HG02623 (cell line): ENCODE data around the gene OSBPL2.
A peak's percentile ranks its signal among the peaks of the same experiment; 100 is the strongest.

Experiments
- ATAC-seq: cut with Tn5 transposase; IDR thresholded peaks from one replicate; pipeline ENCODE4 v1.9.1; 2021; ENCODE audit warnings: moderate library complexity; ENCODE audit not compliant: unreplicated experiment

Gene OSBPL2

DNA sequence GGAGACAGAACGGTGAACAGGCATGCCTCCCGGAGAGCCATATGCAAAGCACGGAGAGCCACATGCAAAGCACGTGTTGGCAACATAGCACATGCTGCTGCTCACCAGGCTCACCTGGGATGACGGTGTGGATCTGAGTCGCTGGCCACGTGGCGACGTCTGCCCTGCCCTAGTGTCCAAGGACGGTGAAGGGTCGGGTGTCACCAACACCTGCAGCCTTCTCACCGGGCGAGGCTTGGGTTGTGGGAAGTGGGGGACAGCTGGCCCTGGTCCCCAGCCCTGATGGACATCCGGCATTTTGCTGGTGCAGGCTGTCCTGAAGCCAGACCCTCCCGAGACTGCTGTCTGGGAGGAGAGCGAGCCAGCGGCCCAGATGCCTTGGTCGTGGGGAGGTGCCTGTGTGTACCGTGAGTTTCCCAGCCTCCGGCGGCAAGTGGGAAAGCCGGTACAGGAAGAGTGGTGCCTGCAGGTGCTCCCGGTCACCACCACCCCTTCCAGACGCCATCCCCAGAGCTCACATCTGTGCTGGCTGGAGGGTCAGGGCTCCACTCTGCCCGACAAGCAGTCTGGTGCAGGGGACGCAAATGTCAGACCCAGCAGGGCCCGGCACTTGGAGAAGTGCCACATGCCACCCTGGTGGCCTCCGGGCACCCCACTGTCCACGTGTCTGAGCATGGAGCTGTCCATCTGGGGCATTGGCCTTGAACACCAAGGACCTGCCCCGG lies 58.6 kb downstream of the OSBPL2 start:
- no peak for ATAC-seq

DNA sequence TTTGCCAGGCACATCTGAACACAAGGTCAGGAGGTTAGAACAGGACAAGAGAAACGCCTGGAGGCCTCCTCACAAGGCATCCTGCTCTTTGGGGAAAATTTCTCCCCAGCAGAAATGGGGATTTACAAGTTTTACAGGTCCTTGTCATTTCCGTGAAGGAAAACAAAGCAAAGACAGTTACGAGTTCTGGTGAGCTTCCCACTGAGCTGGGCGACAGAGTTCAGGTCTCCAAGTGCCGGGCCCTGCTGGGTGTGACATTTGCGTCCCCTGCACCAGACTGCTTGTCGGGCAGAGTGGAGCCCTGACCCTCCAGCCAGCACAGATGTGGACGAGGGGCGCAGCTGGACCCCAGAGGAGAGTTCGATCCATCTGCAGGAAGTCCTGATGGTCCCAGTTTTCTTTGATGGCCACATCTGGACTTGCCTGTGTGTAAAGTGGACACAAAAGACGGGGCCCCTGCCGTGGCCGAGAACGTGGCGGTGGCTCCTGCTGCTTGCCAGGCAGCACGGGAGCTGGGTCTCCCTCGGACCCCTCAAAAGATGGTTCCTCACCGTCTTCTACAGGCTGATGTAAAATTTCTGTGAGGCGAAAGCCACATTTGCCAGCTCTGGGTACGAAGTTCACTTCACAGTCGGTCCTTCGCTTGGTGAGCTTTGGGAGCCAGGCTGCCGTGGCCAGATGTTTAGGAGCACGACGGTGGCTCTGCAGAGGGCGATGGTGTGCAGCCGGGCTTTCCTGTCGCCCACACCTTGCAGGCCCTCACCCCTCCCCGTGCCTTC lies 59.3 kb downstream of the OSBPL2 start:
- ATAC-seq = no peak

DNA sequence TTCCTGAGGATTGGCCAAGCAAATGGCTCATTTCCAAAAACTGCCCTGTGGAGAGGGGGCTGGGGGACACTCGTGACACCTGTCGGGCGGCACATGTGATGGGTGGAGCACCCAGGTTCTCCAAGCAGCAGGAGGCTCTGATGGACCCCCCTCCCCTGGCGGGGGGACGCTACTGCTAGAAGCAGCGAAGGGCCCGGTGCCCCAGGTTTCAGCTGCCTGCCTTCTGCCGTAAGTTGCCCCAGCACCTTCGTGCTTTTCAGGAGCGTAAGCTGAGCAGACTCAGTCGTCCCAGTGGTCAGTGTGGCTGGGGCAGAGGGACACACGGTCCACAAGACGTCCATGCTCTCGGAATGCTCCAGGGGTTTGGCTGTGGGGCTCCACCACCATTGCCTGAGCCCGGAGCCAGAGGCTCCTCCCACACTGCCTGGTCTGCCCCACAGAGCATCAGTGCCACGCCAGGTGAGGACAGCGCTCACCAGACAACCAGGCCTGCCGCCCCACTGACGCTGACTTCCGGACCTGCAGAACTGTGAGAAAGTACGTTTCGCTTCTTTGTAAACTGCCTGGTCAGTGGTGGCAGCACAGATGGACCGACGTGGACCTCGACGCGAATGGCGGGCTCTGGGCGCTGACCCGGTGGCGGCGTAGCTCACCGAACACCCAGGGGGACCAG lies 60.4 kb downstream of the OSBPL2 start:
- no peak for ATAC-seq

DNA sequence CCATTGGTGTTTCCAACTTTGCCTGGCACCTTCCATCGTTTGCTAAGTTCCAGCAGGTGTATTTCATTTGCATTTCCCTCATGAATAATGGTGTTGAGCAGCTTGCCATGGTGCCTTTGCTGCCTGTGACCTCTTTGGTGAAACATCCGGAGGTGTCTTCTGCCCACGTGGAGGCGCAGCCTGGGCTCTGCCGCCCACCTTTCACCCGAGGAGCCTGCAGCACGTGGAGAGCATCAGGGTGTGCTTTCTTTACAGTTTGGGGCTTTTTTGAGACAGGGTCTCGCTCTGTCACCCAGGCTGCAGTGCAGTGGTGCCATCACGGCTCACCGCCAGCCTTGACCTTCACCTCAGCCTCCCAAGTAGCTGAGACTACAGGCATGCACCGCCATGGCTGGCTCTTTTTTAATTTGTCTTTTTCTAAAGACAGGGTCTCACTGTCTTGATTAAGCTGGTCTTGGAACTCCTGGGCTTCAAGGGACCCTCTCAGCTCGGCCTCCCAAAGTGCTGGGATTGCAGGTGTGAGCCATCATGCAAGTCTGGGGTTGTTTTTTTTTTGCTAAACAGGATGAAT lies 61.4 kb downstream of the OSBPL2 start:
- ATAC-seq = no peak

DNA sequence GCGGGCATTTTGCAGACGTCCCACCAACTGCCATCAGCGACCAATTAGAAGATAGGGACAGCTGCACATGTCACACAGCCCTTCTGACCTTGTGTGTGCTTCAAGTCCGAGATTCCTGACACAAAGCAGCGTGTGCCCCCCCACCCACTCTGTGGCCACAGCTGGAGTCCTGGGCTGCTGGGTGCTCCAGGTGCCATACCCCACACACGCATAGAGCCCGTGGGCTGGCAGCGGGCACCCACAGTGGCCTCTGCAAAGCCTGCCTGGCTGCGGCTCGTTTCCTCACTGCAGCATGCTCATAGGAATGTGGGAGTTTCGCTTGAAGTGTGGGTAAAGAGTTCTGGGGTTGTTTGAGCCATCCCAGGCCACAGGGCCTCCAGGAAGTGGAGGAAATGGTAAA lies 62.0 kb downstream of the OSBPL2 start:
- ATAC-seq = no peak

DNA sequence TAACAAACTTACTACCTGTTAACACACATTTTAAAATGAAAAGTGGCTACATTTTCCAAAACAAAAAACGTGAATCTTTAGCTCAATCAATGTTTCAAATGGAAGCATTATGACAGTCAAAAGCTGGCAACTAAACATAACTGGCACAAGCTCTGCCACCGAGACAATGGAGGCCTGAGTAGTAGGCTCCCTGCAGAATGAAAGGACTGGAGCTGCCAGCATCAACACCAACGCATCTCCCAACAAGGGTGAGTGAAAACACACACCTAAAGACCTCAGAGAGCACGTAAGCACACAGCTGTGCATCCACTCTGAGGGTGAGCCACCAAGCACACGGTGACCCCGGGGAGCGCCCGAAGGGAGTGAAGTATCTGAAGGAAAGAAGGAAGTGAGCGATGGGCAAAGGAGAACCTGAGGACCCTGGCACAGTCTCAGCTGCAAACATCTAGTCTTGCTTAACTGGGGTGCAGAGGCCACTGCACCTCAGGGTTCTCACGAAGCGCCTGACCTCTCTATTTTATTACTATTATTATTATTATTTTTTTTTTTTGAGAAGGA lies 62.9 kb downstream of the OSBPL2 start:
- ATAC-seq = no peak

DNA sequence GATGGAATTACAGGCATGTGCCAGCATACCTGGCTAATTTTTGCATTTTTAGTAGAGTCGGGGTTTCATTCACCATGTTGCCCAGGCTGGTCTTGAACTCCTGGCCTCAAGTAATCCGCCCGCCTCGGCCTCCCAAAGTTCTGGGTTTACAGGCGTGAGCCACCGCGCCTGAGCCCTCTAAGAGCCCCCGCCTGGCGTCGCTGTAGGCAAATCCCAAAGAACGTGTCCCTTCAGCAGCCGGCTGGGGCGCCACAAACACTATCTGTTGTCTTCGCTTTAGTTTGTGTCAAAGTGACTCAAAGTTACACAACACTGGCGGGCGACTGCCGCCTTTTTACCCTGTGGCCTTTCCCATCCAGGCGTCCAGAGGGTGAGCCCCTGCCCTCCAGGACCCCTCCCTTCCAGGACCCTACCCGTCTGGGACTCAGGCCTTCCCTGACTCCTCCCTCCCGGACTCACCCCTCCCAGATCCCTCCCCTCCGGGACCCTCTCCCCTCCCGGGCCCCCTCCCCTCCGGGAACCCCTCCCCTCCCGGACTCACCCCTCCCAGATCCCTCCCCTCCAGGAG lies 63.5 kb downstream of the OSBPL2 start:
- ATAC-seq = peak; percentile 27

DNA sequence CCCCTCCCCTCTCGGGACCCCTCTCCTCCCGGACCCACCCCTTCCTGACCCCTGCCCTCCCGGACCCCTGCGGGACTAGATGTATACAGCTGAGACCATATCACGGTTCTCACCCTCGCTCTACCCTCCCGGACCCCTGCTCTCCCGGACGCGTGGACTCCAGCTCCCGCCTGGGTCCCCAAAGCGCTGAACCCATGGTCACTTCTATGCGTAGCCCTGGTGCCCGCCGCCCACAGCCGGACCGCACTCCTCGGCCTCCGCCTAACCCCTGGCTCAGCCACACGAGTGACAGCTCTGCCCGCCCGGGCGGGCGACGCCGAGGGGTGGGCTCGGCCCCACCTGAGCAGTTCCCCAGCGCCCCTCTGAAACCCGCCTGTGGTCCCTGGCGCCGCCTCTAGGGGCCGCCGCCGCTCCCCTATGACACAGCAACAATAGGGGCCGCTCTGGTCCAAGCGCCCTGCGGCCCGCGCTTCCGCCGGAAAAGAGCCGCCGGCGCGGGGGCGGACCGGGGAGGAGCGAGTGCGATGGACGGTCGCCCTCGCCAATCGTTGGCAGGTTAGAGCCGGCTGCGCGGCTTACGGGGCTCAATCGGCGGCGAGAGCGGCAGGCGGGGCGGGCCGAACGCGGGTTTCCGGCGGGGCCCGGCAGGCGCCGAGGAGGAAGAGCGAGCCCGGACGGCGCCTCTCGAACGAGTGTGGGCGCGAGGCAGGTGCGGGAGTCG lies 64.2 kb downstream of the OSBPL2 start, which contains the start of gene ADRM1:
Gene ADRM1 (plus strand): TSS at position 657 of the 721 bp plus-strand sequence. CDS start 572 bp downstream, outside the sequence.
- ATAC-seq = peak; percentile 83

DNA sequence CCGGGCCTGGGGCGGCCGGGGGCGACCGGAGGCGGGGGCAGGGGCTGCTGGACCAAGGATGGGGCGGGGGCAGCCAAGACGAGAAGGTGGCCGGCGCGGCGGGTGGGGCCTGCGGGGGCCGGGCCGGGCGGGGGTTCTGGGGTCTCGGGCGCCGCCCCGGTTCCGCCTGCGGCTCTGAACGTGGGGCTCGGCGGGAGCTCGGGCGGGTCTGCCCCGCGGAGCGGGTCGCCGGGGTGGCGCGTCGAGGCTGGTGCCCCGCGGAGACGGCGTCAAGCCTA lies 64.7 kb downstream of the OSBPL2 start:
- no peak for ATAC-seq

DNA sequence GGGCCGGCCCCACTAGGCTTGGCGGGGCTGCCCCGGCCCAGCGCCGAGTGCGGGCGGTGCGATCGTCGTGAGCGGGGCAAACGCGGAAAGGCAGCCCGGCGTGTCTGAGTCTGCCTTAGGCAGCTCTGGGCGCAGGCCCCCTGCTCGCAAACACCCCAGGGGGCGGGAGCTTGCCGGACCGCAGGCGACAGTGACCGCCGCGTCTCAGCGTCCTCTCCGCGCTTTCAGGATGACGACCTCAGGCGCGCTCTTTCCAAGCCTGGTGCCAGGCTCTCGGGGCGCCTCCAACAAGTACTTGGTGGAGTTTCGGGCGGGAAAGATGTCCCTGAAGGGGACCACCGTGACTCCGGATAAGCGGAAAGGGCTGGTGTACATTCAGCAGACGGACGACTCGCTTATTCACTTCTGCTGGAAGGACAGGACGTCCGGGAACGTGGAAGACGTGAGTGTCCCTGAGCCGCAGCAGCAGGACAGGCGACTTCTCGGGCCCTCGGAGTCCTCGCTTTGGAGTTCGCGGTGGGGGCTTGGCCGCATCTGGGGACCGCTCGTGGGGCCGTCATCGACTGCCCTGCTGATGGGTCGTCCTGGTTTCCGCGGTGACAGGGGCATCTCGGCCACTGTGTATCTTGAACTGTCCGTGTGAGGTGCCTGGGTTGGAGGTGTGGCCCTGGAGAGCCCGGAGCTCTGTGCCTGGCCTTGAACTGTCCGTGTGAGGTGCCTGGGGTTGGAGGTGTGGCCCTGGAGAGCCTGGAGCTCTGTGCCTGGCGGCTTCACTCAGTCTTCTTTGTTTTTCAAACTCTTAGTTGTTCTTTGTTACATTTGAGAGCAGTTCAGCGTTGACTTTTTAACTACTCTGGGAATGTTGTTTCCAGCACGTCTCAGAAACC lies 65.3 kb downstream of the OSBPL2 start:
- ATAC-seq = peak; percentile 1

DNA sequence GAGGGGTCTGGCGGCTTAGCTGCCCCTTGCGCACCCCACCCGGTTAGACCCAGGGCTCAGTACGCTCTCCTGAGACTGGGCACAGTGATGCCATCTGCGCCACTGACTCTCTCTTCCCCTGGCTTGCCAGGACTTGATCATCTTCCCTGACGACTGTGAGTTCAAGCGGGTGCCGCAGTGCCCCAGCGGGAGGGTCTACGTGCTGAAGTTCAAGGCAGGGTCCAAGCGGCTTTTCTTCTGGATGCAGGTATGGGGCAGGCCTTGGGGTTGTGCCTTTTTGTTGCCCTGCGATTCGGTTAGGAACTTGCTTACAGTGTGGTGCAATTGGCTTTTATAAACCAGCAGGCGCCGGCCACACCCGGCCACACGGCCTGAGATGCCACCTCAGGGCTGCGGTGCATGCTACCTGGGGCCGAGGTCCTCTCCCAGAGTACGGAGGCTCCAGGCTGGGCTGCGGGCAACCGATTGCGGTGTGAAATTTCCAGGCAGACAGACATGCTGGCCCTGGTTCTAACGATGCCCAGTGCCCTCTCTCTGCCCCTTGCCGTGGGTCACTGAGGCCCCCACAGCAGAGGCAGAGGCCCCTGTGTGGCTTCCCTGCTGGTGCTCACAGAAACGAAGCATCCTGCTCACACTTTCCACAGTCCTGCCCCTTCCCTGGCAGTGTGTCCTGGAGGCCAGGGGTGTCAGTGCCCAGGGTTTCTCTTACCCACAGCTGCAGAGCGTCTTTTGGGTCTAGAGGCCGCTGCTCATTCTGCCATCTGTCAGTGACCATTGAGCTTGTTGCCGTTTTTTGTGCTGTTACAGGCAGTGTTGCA lies 66.2 kb downstream of the OSBPL2 start:
- ATAC-seq = no peak

DNA sequence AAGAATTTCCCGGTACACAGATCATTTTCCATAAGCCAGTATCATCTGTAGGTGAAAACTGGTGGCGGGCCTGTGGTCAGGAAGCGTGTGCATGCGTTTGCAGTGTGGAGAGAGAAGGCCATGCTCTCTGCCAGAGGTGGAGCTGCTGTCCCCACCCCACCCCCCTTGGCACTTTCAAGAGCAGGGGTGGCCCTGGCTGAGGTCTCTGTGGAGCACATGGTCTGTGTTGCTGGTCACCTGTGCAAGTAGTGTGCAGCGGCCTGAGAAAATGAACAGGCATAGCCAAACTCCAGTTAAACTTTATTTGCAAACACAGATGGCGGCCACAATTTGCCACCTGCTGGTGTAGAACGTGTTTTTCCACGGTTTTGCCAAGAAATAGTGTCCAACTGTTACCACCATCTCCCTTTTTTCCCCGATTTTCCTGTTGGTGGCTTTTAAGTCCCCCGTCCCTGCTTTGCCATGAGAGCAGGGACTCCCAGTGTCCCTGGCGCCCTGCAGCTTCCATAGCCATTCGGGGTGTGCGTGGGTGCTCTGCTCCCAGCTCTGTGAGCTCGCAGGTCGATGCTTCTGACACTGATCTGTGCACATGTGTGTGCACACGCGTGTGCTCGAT lies 66.9 kb downstream of the OSBPL2 start:
- ATAC-seq = no peak

DNA sequence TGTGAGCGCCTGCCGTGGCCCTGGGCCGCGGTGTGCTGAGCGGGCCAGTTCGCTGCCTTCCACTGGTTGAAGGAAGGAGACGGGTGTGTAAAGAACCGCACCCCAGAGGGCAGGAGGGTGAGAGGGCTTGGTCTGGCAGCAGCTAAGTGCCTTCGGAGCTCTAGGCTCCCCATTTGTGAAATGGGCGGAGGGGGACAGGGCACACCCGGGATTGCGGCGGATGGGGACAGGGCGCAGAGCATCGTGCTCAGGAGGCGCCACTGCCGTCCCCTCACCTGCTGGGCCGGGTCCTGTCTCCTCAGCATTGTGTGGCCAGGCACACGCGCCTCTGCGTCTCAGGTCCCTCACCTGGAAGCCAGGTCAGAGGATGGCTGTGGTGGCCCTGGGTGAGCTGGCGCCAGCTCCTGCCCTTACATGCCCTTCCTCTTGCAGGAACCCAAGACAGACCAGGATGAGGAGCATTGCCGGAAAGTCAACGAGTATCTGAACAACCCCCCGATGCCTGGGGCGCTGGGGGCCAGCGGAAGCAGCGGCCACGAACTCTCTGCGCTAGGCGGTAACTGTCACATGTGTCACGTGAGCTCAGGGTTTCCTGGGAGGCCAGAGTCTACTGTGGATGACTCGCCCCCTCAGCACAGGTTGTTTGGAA lies 67.6 kb downstream of the OSBPL2 start:
- ATAC-seq = no peak

DNA sequence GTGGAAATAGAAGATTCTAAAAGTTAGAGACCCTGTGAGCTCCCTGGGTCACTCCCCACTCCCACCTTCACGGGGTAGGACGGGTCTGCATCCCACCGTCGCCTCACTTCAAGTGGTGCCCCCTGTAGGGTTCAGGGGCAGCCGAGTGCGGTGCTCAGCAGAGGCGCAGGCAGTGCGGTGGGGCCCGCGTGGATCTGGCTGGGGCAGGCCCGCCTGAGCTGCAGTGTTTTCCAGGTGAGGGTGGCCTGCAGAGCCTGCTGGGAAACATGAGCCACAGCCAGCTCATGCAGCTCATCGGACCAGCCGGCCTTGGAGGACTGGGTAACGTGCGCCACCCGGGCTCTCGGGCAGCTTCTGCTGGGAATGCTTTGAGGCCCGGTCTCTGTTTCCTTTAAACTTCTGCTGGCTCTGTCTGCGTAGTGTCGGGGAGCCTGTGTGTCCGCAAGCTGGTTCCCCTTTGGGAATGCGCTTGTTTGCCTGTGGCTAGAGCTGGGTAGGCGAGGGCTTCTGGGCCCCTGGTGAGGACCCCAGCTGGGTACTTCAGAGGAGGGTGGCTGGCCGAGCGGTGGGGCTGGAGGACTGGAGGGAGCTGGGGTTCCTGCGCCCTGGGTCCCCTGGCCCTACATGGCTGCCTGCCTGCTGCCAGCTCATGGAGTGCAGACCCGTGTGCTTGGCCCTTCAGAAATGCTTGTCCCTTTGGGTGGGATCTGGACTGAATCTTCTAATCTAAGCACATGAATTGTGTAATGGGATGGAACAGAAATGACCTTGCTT lies 68.3 kb downstream of the OSBPL2 start:
- no peak for ATAC-seq

DNA sequence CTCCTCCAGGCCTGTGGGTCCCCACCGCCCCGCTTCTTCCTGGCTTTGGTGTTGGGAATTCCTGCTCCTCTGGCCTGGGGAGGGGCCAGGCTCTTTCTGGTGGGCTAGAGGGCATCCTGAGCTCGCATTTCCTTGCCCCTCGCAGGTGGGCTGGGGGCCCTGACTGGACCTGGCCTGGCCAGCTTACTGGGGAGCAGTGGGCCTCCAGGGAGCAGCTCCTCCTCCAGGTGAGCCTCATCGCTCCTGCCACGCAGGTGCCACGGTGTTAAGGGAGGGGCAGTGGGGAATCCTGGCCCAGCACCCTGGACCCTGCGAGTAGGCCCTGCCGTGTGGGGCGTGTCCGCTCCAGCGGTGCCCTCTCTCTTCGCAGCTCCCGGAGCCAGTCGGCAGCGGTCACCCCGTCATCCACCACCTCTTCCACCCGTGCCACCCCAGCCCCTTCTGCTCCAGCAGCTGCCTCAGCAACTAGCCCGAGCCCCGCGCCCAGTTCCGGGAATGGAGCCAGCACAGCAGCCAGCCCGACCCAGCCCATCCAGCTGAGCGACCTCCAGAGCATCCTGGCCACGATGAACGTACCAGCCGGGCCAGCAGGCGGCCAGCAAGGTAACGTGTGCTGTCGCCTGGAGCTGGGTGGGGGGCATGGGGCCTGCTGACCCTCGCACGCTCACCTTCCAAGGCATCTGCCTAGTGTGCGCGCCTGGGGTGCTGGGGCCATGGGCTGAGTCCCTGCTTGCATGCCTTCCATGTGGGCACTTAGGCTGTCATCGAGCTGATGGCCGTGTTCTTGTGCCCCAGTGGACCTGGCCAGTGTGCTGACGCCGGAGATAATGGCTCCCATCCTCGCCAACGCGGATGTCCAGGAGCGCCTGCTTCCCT lies 69.1 kb downstream of the OSBPL2 start:
- no peak for ATAC-seq
